AG08396 (cell line): ENCODE results near the gene SLC4A1AP.

Experiments used
- DNase-seq: peaks from one replicate; pipeline ENCODE4 v3.0.0; 2012; ENCODE audit warnings: low spot score, mixed read lengths

The SLC4A1AP gene

GRCh38 chr2:27703638-27704341 is 40.1 kb downstream of the SLC4A1AP start:
- peak; percentile 87 for DNase-seq

GRCh38 chr2:27704342-27704876 is 40.7 kb downstream of the SLC4A1AP start:
- DNase-seq, result no peak

DNA sequence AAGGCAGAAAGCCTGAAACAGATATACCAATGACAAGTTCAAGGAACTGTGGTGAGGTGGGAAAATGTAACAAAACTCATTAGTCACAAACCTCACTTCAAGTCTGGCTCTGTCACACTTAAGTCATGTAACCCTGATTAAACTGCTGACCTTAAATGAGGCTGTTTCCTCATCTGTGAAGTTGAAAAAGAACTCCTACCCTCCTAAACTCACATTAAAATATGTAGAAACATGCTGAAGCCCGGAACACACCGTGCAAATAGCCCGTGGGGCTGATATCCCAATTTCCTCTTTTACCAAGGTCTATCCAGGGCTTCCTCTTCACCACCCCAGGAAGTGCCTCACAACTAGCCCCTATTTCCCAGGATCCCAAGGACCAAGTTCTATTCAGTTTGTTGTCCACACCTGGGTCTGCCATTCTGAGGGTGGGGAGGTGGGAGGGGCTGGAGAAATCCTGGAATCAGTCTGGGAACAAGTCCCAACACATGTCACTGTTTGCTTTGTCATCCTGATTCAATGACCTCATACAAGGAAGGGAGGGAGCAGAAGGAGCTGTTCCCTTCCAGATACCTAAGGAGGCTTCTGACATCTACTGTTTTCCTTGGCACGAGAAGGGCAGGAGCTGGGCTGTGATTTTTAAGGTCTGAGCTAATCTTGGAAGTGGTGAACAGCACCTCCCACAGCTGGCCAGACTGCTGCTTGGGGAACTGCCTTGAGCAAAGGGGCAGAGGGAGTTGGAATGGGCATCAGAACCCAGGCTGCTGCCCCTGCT is 42.3 kb downstream of the SLC4A1AP start:
- DNase-seq, result peak; percentile 79

GRCh38 chr2:27707462-27708256 is 44.0 kb downstream of the SLC4A1AP start:
- no peak for DNase-seq

- DNase-seq, result no peak
Measured at GRCh38 chr2:27708257-27708654, 44.6 kb downstream of the SLC4A1AP start.

DNA sequence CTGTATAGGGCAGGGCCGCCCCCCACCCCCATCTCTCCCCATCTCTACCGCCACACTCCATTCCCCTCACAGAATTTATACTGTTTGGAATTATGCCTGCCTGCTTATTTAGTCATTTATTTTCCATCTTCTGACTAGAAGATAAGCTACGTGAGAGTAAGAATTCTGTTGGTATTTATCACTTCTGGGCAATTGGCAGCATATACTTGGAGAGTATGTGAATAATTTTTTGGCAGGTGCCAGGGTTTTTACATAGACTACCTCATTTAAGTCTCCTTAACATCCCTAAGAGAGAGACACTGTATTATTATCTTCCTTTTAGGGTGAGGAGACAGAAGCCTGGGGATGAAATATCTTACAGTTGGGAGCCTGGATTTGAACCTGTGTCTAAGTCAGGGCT is 45.0 kb downstream of the SLC4A1AP start:
- DNase-seq, result no peak

DNA sequence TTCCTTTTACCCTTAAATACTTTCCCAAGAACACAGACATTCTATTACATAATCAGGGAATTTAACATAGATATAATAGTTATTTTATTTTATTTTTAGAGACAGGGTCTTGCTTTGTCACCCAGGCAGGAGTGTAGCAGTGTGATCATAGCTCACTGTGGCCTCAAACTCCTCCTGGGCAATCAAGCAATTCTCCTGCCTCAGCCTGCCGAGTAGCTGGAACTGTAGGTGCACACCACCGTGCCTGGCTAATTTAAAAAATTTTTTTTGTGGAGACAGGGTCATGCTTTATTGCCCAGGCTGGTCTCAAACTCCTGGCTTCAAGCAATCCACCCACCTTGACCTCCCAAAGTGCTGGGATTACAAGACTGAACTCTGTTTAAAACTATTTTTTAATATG is 45.6 kb downstream of the SLC4A1AP start:
- DNase-seq, result no peak

DNA sequence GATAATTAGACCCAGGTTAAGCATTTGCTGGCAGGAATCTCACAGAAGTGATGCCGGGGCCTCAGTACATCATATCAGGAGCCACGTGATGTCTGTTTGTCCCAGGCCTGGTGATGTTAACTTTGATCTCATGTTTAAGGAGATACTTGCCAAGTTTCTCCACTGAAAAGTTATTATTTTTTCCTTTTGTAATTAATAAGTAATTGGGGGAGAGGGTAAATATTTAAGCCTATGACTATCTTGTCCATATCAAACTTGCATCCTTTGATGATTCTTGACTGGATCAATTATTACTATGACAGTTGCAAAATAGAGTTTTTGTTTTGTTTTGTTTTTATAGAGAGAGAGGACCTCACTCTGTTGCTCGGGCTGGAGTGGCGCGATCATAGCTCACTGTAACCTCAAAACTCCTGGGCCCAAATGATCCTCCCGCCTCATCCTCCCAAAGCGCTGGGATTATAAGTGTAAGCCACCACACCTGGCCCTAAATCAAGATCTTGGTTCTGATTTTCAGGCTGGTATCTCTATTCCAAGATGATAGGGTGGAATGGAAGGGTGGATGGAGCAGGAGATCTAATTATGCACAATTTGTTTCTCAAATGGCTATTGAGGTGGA is 46.4 kb downstream of the SLC4A1AP start:
- DNase-seq, result no peak

GRCh38 chr2:27710640-27711430 is 47.1 kb downstream of the SLC4A1AP start:
- no peak for DNase-seq

- no peak for DNase-seq
Measured at GRCh38 chr2:27711804-27712203, 48.1 kb downstream of the SLC4A1AP start.

DNA sequence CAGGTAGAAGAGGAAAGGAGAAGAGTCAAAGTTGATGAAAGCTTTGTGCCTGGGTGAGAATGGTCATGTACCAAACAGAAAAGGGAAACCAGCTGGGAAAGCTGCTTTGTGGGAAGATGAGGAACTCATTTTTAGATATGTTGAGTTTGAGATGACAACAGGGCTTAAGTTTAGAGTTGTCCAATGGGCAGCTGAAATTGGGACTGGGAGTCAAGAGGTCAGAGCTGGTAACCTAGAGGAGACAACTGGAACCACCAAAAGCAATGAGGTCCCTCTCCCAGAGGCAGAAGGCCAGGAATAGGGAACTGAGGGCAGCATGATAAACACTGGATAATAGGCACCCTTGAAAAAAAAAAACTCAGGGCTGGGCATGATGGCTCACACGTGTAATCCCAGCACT is 48.8 kb downstream of the SLC4A1AP start:
- no peak for DNase-seq

DNA sequence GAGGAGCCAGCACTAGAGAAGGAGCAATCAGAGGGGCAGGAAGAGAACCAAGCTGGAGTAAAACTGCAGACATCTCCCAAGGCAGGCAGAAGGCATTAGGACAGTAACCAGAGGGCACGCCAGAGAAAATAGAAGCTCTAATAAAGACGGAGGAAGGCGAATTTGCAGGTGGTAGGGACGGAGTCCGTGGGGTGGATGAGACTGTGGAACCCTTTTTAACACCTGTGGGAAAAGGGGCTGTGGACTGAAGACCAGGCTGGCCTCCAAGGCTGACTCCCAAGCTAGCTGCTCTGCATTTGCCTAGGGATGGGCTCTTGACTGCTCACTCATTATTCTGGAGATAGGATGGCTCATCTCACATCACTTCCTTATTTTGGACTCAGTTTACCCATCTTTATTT is 49.5 kb downstream of the SLC4A1AP start:
- DNase-seq, result no peak

GRCh38 chr2:27714053-27714452 is 50.4 kb downstream of the SLC4A1AP start:
- DNase-seq, result no peak

DNA sequence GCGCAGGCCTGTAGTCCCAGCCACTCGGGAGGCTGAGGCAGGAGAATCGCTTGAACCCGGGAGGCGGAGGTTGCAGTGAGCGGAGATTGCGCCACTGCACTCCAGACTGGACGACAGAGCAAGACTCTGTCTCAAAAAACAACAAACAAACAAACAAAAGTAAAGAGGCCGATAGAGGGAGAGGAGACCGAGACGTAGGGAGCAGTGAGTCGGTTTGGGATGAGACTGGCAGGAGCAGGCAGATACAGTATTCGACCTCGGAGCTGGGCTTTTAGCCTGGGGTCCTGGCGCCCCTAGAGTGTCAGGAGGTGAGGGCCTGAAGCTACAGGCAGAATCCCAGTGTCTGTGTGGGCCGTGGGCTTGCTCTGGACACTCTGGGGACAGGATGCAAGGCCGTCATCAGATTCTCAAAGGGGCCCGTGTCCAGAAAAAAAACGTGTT is 51.2 kb downstream of the SLC4A1AP start:
- DNase-seq, result no peak

DNA sequence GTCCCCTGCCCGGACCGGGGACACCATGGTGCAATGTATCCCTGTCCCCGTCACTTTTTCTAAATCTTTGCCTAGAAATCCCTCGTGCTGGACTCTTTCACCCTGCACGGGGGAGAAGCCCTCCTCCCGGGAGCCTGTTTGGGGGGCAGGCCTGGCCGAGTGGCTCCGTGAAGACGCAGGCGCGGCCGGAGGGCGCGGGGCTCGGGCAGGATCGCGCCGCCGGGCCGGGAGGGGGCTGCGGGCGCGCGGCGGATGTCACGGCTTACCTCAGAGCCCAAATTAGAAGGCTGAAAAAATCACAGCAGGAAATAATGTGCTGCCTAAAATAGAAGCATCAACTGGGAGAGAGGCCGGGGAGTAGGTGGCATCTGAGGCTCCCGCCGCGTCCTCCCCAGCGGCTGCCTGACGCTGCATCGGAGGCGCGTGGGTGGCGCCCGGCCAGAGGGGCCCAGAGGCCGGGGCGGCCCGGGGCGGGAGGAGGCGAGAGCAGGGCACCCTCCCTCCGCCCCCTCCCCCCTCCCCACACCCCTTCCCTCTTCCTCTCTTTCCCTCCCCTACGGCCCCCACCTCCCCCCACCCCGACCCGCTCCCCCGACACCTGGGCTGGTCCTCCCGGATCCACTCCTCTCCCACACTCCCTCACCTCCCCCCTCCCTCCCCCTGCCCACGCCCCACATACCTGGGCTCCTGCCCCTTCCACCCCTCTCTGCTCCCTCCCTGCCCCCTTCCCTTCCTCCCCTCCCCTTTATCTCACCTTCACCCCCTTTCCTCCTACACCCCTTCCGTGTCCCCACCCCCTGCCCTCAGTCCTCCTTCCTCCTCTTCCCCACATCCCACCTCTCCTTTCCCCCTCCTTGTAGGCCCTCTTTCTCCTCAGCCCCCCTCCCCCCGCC is 51.9 kb downstream of the SLC4A1AP start:
- DNase-seq, result peak; percentile 70

GRCh38 chr2:27716301-27717069 is 52.8 kb downstream of the SLC4A1AP start:
- no peak for DNase-seq

DNA sequence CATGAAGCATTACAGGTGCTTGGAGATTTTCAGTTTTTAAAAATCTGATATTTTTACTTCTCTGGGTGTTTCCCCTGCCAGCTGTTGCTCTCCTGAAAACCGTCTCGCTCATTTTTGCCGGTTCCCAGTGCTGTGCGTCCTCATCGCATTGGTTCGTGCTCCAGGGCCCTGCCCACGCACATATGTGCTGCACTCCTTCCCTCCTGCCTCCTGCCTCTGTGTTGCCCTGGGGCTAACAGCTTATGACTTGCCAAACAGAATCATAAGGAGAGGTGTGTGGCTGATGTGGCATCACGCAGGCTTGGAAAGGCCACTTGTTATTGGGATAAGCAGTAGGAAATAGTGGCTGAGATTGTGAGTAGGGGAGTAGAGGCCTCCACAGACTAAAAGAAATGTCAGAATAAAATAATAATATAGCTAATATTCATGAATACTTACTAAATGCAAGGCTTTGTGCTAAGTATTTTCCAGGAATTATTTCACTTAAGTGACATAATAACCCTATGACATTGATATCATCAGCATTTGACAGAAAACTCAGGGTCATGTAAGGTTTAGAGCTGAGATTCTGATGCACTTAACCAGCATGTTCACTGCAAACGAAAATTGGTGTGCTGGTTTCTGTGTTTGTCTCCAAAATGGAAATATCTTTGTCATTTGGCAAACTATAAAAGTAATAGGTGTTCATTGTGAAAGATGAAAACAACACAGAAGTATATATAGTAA is 53.5 kb downstream of the SLC4A1AP start:
- DNase-seq, result no peak

- DNase-seq, result peak; percentile 92
Measured at GRCh38 chr2:27720004-27720551, 56.4 kb downstream of the SLC4A1AP start.
